ENCODE results near the gene ADAMTS1.
"Not testable (repeated sequence)": the region's sequence is repeated elsewhere in the genome, so short reads cannot be mapped to it uniquely, and the experiment has no call there.

Gene ADAMTS1

DNA sequence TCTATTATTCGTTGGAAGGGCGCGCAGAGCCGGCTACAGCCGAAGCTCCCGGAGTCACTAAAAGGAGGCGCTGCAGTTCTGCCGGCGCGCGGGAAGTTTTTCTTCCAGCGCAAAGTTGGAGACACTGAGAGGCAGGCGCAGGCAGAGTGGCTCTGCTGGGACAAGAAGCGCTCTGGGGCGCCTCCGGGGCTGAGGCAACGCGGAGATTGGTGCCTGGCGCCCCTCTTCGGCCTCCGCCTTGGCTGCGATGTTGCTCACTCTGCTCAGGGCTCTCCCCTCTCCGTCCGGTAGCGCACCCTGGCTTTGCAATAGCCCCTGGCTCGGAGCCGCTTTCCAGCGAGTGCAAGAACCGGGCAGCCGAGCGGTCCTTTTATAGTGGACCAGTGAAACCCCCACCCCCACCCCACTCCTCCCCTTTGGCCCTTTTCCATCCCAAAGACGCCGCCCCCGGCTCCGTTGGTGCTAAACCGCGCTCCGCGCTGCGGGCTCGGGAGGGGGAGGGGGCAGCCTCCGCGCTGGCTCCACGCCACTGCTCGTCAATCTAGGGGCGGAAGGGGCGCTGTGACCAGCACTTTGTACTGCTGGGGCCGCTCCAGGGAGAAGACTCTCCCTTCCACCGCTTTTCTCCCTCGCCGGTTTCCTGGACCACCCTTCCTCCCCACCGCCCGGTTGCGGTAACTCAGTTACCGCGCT lies at the start of gene ADAMTS1:
Gene ADAMTS1 (minus strand): TSS at position 344 of the 693 bp plus-strand sequence. CDS start 455 bp downstream, outside the sequence.
- DNase-seq (ENCODE audit: low spot score): no peak

DNA sequence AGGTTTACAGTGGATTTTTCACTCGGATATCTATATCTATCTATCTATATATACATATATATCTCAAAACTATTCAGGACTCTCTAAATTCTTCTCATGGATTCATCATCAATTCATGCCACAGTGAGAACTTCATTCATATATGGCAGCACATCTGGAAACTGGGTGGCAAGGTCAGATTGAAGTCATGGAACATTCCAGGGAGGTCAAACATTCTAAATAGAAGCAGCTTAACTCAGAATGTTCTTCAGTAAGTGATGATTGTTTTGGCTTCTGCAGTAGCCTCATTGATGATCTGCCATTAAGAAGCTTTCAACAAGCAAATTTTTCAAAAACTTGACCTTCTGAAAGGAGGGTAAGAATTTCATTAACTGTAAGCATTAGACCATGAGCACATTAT lies 46.9 kb upstream of the ADAMTS1 start:
- no peak for DNase-seq (ENCODE audit: low spot score)

DNA sequence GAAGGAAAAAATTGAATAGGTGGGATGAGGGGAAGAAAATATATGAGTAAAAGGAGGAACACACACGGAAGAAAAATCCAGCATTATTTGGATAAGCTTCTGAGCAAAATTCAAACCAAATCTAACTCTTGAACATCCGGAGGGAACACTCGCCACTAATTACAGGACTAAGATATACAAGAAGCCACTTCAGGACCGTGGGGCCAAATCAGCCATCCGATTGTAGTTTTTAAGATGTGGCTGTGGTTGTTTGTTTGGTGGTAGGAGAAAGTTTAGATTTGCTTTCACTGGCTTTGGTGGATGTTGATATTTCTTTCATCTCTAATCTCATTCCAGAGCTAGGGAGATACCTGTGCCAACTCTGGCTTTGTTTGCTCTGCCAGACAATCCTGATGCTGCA lies 43.7 kb upstream of the ADAMTS1 start:
- no peak for DNase-seq (ENCODE audit: low spot score)

DNA sequence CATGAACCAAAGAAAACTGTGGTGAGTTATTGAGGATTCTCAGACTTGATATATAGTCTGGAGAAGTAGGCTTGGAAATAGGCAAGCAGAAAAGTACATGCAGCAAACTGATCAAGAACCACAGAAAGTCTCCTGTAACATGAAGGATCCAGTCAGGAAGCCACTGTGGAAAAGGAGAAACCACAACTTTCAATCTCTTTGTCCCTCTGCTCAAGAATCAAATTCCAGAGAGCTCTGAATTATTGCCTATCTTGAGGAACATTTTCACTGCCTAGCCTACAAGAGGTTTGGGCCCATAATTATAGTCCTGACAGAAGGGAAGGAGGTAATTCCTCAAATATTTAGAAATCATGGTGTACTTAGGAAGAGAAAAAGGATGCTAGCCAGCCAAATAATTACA lies 43.0 kb upstream of the ADAMTS1 start:
- DNase-seq (ENCODE audit: low spot score): no peak

DNA sequence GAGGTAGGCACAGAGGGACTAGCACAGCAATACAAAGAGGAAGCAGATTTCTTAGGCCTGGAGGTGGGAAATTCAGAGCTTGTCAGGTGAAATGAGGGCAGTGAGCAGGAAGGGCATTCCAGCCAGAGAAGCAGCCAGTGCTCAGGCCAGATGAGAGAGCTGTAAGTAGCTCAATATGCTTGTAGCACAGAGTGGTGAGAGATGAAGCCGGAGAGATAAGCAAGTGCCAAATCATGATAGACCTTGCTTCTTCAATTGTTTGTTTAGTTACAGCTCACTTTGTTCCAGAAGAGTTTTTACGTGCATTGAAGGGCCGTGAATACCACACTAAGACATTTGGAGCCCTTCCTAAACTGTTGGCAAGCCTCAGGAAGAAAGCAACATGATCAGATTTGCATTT lies 42.0 kb upstream of the ADAMTS1 start:
- no peak for DNase-seq (ENCODE audit: low spot score)

DNA sequence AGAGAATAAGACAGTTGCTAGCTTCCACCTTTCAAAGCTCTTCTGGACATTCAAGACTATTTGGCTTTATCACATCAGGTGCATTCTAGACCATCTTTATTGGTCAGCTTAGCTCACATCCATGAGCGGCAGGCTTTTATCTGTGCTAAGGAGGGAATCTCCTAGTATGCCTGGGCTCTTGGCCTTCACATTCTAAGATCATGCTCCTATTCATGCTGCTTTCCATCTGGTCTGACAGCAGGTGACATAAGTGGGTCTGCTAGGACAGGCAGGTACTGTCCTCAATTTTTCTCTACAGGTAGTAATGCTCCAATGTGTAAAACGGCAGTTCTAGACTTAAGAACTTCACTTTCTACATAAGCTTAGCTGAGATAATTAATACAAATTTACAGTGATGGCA lies 39.2 kb upstream of the ADAMTS1 start:
- DNase-seq (ENCODE audit: low spot score): no peak

DNA sequence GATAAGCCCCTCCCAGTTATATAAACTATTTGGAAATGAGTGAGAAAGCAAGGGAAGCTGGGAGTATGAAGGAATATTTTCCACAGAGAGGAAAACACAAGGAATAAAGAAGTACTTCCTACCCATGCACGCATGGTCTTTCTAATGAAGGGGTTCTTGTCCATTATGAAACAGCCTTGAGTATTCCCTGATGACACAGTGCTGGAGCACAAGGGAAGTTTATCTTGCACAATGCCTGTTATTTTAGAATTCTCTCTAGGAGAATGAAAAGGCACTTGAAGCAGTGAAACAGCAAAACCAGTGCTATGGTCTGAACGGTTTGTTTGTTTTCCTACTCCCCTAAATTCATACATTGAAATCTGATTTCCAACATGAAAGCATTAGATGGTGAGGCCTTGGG lies 38.6 kb upstream of the ADAMTS1 start:
- DNase-seq (ENCODE audit: low spot score): no peak

DNA sequence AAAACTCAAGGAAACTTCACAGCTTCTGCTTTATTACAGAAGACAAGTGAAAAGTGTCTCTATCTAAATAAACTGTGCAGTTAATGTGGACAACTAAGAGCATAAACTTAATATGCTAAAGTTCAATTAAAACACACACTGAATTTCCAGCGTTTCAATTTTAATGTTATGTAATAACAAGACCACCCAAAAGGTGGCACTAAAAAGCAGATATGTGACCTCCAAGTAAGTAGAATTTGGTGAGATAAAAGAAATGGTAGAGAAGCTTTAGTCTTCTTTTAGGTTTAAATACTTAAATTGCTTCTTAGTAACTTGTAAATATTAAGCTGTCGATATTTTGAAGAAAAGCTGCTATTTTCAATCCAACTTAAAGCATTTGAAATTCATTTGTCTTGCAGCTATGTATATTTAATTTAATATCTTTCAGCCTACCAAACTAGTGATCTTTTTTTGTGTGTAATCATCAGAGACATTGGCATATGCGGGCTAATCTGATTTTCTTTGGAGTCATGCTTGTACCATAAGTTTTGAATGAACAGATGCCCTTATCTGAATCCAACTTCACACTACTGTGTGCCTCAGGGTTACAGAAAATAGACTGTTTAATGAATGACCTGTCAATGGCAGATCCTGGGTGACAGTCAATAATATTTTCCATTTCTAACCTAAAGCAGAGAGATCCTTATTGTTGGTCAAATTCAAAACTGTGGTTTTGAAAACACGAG lies 36.5 kb upstream of the ADAMTS1 start:
- peak; percentile 46 for DNase-seq (ENCODE audit: low spot score)

DNA sequence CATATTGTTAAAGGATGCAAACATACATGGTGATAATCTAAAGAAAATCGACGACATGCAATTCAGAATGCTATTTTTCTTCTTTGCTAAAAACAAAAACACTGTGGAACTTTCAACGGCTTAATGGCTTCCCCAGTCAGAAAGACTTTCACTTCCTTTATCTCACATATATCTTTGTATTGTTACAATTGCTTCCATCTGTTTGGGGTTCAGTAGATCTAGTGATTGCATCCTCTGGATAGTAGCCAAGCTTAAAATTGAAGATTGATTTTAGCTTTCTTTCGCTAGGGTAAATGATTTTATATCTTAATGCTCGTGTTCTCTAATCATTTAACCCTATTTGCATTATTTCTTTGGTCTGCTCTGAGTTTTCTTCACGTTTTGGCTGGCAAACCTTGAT lies 31.8 kb upstream of the ADAMTS1 start:
- peak; percentile 11 for DNase-seq (ENCODE audit: low spot score)

DNA sequence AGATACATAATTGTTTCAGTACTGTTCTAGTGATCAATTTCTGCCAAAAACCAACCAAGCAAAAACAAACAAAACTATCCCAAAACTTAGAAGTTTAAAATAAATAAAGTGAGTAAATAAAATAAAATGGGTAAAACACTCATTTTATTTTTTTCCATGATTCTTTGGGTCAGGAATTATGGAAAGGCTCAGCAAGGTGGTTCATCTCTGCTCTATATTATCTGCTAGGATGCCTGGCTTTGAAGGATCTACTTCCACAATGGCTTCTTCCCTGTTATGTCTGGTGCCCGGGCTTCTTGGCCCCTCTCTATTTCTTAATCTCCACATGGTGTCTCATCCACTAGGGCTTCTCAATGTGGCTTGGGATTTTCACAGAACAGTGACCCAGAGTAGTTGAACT lies 29.1 kb upstream of the ADAMTS1 start:
- no peak for DNase-seq (ENCODE audit: low spot score)

DNA sequence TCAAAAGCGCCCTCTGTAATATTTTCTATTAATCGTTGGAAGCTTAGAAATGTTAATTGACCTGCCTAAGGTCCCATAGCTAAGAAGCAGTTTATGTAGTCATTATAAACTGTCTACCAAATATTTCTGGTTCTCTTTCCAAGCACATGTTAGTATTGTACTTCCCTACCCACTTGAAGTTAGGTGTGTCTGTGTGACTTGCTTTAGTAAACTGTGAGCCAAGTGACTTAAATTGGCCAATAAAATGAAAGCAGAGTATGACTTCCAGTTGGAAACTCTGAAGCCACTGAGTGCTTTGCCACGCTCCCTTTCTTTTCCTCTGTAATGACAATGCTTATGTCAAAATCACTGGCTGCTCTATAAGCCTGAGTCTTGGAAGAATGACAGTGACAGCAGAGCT lies 20.6 kb upstream of the ADAMTS1 start:
- no peak for DNase-seq (ENCODE audit: low spot score)

DNA sequence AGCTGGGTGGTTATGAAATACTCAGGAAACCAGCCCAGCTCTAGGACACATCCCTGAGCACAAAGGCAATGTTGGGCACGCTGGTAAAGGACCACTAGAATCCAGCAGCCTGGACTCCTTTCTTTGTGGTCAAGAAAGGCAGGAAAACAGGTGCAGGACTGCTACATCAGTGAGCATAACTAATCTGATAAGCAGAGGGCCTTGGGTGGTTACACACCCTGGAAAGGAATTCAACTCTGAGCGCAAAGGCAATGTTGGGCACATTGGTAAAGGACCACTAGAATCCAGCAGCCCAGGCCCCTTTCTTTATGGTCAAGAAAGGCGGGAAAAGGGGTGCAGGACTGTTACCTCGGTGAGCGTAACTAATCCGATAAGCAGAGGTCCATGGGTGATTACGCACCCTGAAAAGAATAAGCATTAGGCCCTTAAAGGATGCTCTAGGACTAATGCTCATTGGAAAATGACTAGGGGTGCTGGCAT lies 11.7 kb upstream of the ADAMTS1 start:
- not testable (repeated sequence) for DNase-seq (ENCODE audit: low spot score)

DNA sequence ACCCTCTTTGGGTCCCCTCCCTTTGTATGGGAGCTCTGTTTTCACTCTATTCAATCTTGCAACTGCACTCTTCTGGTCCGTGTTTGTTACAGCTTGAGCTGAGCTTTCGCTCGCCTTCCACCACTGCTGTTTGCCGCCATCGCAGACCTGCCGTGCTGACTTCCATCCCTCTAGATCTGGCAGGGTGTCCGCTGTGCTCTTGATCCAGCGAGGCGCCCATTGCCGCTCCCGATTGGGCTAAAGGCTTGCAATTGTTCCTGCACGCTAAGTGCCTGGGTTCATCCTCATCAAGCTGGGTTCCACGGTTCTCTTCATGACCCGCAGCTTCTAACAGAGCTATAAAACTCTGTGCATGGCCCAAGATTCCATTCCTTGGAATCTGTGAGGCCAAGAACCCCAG lies 9.5 kb upstream of the ADAMTS1 start:
- DNase-seq (ENCODE audit: low spot score): not testable (repeated sequence)

DNA sequence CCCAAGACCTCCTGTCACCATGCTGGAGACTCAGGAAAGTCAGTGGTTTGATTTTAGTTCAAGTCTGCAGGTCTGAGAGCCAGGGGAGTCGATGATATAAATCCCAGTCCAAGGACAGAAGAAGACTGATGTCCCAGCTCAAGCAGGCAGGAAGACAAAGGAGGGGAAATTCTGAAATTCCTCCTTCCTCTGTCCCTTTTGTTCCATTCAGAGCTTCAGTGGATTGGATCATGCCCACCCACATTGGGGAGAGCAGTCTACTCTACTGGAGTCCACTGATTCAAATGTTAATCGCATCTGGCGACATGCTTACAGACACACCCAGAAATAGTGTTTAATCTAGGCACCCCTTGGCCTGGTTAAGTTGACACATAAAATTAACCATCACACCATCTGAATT lies 7.2 kb upstream of the ADAMTS1 start:
- no peak for DNase-seq (ENCODE audit: low spot score)

DNA sequence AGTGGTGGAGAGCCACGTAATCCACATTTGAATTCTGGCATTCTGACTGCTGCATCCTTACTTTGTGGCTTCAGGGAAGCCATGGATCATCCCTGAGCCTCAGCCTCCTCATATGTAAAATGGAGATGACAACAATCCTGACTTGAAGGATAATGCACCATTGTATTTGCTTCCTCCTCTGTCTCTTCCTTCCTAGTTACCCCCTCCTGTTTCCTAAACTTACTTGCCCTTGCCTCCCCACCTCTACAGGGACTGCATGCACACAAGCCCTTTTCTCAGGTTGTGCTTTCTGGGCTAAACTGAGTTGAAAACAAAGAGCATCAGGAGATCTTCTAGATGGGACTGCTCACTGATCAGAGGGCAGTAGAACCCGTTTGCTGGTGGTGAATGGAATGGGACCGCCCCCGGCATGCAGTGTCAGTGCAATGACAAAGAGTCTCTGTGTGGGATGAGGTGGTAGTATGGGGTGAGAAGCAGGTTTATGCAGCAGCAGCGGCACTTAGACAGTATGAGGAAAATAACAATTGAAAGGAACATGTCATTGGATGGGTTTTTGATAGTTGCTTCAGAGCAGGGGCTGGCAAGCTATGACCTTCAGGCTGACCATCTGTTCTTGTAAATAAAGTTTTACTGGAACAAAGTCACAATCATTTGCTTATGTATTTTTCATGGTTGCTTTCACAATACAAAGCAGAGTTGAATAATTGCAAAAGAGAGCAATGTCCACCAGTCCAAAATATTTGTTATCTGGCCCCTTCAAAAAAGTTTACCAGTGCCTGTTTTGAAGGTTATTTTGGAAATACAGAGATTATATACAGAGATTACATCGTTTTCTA lies 6.1 kb upstream of the ADAMTS1 start:
- no peak for DNase-seq (ENCODE audit: low spot score)

DNA sequence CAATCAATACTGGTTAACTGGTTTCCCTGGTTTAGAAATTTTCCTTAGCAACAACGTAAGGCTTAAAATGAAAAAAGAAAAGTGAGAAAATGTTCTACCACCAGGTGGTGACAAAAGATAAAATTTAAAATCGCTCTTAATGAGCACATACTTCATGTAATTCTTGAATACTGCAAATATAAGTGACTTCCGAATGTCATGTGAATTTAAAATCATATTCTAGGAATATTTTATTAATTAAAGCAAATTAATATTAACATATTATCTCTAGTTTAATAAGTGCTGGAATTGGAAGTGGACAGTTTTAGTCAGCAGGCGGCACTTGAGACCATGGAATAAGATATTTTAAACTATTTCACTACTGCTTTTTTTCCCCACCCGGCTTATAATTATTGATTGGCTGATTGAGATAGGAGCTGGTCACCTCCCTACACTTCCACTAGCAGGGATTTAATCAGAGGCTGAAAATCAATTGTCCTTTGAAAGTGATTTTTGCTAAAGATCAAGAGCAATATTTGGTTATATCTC lies 5.0 kb upstream of the ADAMTS1 start:
- DNase-seq (ENCODE audit: low spot score): peak; percentile 67

DNA sequence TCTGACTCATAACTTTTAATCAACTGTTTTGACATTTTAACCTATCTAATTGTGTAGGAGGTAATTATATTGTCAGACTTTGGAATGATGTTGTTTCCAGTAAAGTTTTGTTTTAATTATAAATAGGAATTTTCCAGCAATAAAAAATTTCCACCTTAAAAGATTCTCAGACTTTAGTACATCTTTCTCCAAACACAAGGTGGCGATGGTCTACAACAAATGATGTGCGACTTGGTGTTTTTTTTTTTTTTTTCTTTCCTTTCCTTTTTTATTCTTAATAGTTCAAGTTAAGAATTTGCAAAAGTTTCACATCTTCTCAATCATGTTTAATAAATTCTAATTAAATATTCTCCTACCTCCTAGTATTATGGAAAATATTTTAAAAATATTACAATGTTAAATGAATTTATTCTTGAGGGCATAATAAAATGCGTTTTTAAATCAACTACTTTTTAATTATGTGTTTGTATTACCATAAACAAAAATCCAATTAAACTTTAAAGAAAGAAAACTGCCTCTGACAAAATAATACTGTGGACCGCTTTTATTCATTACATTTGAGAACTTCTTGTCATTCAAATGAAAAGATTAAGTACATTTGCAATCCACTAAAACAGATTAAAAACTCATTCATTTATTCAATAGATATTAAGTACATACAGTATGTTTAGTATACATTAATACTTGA lies 4.4 kb upstream of the ADAMTS1 start:
- DNase-seq (ENCODE audit: low spot score): peak; percentile 62

DNA sequence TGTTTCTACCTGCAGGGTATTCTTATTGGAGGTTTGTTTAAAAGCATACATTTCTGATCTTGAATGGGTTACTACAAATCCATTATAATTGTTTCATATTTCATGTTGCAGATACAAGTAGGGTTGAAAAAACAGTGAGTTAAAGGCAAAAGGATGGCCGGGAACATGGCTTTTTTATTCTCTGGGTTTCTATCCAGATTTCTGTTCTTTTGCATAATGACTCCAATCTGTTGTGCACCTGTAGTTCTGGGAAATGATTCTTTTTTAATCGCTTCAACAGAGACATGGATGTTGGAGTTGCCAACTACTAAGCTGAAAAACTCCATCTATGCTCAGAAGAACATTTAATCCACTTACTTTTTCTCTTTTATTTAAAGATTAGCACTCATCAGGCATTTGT lies 2.7 kb upstream of the ADAMTS1 start:
- DNase-seq (ENCODE audit: low spot score): no peak

DNA sequence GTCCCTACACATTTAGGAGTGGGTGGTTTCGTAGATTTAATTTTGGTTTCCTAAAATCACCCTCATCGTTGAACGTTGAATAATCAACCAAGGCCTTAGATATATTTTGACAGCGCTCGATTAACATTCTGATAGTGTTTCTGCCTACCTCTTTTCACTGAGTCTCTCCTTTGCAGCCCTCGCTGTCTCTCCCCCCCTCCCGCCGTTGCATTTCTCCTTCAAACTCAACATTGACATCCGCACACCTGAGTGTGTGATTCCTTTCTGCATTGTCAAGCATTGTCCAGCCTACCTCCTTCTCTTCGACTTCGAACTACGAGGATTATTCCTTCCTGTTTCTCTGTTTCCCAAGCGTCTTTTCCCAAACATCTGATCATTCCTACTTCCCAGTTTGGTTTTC lies 1.8 kb upstream of the ADAMTS1 start:
- no peak for DNase-seq (ENCODE audit: low spot score)

DNA sequence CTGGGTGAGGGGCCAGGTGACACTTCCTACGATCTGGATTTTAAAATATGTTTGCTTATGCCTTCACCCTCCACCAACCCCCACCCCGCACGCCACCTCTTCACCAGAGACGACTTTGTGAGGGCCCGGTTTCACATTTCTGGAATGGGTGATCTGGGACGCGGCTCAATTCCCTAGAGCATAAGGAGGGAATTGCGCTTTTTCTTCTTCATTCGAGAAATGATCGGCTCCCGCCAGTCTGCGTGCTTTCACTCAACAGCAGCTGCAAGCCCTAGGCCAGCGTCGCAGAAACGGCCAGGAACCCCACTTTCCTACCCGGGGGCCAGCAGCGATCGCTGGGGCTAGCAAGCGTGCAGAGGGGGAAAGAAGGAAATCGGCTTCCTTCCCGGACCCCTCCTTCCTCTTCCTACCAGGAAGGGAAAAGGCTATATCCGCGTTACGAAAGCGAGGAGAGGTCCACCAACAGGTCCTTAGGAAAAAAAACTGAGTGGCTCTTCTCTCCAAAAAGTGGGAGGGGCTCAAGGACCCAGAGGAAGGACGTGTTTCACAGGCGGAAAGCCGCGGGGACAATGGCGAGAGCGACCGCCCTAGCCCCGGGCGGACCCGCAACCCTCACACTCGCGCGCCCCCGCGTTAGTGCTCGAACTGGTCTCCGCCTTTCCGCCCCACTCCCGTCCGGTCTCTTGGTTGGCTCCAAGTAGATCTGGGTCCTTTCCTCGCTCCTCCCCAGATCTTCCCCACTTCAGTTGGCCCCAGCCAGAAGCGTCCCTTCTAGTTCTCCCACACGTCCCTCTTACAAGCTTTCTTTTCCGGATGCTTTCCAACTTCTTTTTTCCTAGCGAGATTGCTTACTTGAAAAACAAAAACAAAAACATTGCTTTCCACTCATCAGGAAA lies 1.1 kb upstream of the ADAMTS1 start:
- no peak for DNase-seq (ENCODE audit: low spot score)

DNA sequence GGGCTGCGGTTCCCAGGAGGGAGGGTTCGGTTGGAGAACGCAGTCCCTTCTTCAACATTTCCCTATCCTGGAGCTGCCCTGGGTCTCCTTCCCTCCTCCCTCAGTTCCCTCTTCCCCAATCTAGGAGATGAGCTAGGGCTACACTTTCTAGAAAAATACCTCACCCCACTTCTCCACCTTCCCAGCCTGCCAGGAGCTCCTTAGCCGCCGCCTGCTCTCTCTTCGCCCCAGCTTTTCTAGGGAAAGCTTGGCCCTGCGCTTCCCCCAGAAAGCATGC lies 488 bp upstream of the ADAMTS1 start:
- no peak for DNase-seq (ENCODE audit: low spot score)
